Dendritic cell treated with granulocyte-macrophage colony-stimulating factor and Interleukin-4, amounts not matched to agents 40 ng/mL and 50 ng/mL, for 4 days (primary cell): ENCODE measurements around the gene NRARP.
"Not testable (repeated sequence)": the region's sequence is repeated elsewhere in the genome, so short reads cannot be mapped to it uniquely, and the experiment has no call there.

Experiments
- H3K27ac Mint-ChIP-seq: one replicate; pipeline ENCODE4 v1.8.0; 2022; ENCODE audit warnings: mild to moderate bottlenecking, mixed read lengths
- H3K27me3 Mint-ChIP-seq: one replicate; pipeline ENCODE4 v1.8.0; 2022; ENCODE audit warnings: mild to moderate bottlenecking, mixed read lengths
- H3K36me3 Mint-ChIP-seq: one replicate; pipeline ENCODE4 v1.8.0; 2022; ENCODE audit warnings: low read depth, mixed read lengths
- H3K4me1 Mint-ChIP-seq: one replicate; pipeline ENCODE4 v1.8.0; 2022; ENCODE audit warnings: low read depth, mixed read lengths
- H3K4me3 Mint-ChIP-seq: one replicate; pipeline ENCODE4 v1.8.0; 2022; ENCODE audit warnings: mild to moderate bottlenecking, moderate library complexity, mixed read lengths
- H3K9me3 Mint-ChIP-seq: one replicate; pipeline ENCODE4 v1.8.0; 2022; ENCODE audit warnings: mixed read lengths
- intact Hi-C: fragments of 100-400 bp; cut with micrococcal nuclease; formaldehyde crosslinking; loops from one replicate; pipeline ENCODE4 v1.15.0; 2022

Gene NRARP

GRCh38 chr9:137265496-137266161 is 36.4 kb downstream of the NRARP start:
- H3K27ac Mint-ChIP-seq, result no peak overlapping the region
- intact Hi-C loops, result no loop called here
- peaks cover 94% of the 10 kb centered on the region for H3K36me3 Mint-ChIP-seq

DNA sequence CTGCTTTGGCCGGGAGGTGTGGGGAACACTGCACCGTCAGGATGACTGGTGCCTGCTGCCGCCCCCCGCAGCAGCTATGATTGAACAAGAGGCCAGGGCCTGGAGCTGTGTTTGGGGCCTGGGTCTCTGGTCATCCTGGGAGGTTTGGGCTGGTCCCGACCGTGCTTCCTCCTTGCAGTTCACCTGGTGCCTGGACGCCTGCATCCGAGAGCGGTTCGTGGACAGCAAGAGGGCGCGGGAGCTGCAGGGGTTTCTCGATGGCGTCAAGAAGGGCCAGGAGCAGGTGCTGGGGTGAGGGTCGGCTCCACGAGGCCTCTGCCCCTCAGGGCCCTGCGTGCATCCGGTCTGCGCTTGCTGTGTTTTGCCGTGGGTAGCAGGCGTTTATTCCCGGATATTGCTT is 38.0 kb downstream of the NRARP start:
- H3K27me3 Mint-ChIP-seq, result no peaks in the 10 kb centered on the region
- intact Hi-C loops, result no loop called here
- H3K4me3 Mint-ChIP-seq, result no peak overlapping the region
- peaks cover 89% of the 10 kb centered on the region for H3K36me3 Mint-ChIP-seq
- H3K9me3 Mint-ChIP-seq, result no peaks in the 10 kb centered on the region
- H3K4me1 Mint-ChIP-seq, result peaks cover 35% of the 10 kb centered on the region
- no peak overlapping the region for H3K27ac Mint-ChIP-seq

More at GRCh38 chr9:137265496-137266161, 36.4 kb downstream of the NRARP start:
- Mint-ChIP-seq H3K4me3 (no peak overlapping the region), H3K4me1 (peaks cover 32% of the 10 kb centered on the region), H3K27me3 (no peaks in the 10 kb centered on the region), H3K9me3 (no peaks in the 10 kb centered on the region)

DNA sequence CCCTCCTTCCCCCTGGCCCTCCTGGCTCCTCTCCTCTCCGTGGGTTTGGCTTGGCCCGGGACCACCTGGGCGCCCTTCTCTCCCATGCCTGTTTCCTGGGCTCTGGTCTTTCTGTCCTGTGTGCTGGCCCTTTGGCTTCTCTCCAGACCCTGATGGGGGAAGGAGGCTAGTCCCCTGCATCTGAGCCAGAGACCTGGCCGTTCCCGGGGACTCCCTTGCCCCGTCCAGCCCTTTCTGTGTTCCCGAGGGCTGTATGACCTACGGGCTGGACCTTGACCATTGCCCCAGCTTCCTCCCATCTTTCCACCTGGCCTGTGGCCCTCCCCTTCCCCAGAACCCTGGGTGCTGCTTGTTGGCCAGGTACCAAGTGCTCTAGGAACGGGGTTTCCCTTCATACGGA is 38.6 kb downstream of the NRARP start:
- H3K27me3 Mint-ChIP-seq, result no peaks in the 10 kb centered on the region
- H3K4me1 Mint-ChIP-seq, result peaks cover 35% of the 10 kb centered on the region
- H3K27ac Mint-ChIP-seq, result no peak overlapping the region
- peaks cover 89% of the 10 kb centered on the region for H3K36me3 Mint-ChIP-seq
- H3K4me3 Mint-ChIP-seq, result no peak overlapping the region
- intact Hi-C loops, result no loop called here
- H3K9me3 Mint-ChIP-seq, result no peaks in the 10 kb centered on the region

- intact Hi-C loops, result no loop called here
- Mint-ChIP-seq H3K27me3 (no peaks in the 10 kb centered on the region), H3K36me3 (peaks cover 91% of the 10 kb centered on the region), H3K27ac (no peak overlapping the region), H3K4me3 (no peak overlapping the region), H3K4me1 (peaks cover 30% of the 10 kb centered on the region), H3K9me3 (no peaks in the 10 kb centered on the region)
Observed at GRCh38 chr9:137262909-137263285, 39.2 kb downstream of the NRARP start.

DNA sequence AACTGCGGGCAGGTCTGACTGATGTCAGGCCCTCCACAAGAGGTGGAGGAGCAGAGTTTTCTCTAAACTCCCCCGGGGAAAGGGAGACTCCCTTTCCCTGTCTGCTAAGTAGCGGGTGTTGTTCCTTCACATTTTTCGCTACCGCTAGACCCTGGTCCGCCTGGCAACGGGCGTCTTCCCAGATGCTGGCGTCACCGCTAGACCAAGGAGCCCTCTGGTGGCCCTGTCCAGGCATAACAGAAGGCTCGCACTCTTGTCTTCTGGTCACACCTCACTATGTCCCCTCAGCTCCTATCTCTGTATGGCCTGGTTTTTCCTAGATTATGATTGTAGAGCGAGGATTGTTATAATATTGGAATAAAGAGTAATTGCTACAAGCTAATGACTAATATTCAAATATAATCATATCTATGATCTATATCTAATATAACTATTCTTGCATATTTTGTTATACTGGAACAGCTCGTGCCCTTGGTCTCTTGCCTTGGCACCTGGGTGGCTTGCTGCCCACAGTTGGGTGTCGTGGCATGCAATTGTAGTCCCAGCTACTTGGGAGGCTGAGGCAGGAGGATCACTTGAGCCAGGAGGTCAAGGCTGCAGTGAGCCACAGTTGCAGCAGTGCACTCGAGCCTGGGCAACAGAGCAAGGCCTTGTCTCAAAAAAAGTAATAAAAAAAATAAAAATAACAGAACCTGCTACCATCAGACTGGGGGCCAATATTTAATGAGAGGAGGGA is 39.7 kb downstream of the NRARP start:
- intact Hi-C loops, H3K9me3 Mint-ChIP-seq, H3K27me3 Mint-ChIP-seq, H3K4me3 Mint-ChIP-seq: not testable (repeated sequence)
- Mint-ChIP-seq H3K27ac (peak overlapping the region; percentile 3), H3K4me1 (peaks cover 27% of the 10 kb centered on the region), H3K36me3 (peaks cover 91% of the 10 kb centered on the region)

GRCh38 chr9:137256856-137257255 is 45.2 kb downstream of the NRARP start:
- Mint-ChIP-seq H3K27me3 (peaks cover 6% of the 10 kb centered on the region), H3K4me3 (no peak overlapping the region), H3K27ac (no peak overlapping the region), H3K9me3 (no peaks in the 10 kb centered on the region), H3K36me3 (peaks cover 55% of the 10 kb centered on the region), H3K4me1 (peaks cover 45% of the 10 kb centered on the region)
- intact Hi-C loops, result no loop called here

DNA sequence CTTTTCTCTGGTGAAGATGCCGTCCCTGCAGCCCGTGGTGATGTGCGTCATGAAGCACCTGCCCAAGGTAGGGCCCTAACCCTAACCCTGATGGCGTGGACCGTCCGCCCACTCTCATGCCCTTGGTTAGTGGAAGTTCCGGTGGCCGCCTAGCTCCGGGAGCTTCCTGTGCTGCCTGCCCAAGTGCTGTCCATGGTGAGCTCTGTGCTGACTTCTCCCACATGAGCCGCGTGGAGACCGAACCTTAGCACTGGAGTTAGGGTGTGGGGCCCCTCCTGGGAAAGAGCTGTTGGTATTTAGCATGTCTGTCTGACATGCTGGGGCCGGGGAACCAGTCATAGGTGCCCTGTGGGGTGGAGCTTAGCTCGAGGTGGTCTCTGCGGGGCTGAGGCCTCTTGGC is 45.7 kb downstream of the NRARP start:
- no peak overlapping the region for H3K27ac Mint-ChIP-seq
- H3K36me3 Mint-ChIP-seq, result peaks cover 50% of the 10 kb centered on the region
- no peaks in the 10 kb centered on the region for H3K9me3 Mint-ChIP-seq
- H3K27me3 Mint-ChIP-seq, result peaks cover 6% of the 10 kb centered on the region
- H3K4me3 Mint-ChIP-seq, result peak overlapping the region; percentile 78
- intact Hi-C loops, result no loop called here
- peaks cover 40% of the 10 kb centered on the region for H3K4me1 Mint-ChIP-seq

GRCh38 chr9:137255448-137256114 is 46.5 kb downstream of the NRARP start:
- intact Hi-C loops, result loop anchor here (1.0 kb wide), 1 partner anchor 14 kb away; the partner anchor contains the start of gene TUBB4B
- Mint-ChIP-seq H3K27ac (peak overlapping the region; percentile 78), H3K27me3 (peaks cover 6% of the 10 kb centered on the region), H3K36me3 (peaks cover 44% of the 10 kb centered on the region), H3K9me3 (no peaks in the 10 kb centered on the region), H3K4me1 (peaks cover 40% of the 10 kb centered on the region), H3K4me3 (peak overlapping the region; percentile 78)

- H3K4me1 Mint-ChIP-seq, result peaks cover 40% of the 10 kb centered on the region
- H3K27me3 Mint-ChIP-seq, result peaks cover 6% of the 10 kb centered on the region
- no peaks in the 10 kb centered on the region for H3K9me3 Mint-ChIP-seq
- H3K4me3 Mint-ChIP-seq, result peak within 1 kb of the TSS; percentile 78
- peaks cover 41% of the 10 kb centered on the region for H3K36me3 Mint-ChIP-seq
- intact Hi-C loops, result loop anchor here (1.0 kb wide), 1 partner anchor 14 kb away; the partner anchor contains the start of gene TUBB4B
- H3K27ac Mint-ChIP-seq, result peak within 1 kb of the TSS; percentile 78
Observed at GRCh38 chr9:137254624-137255447, 47.2 kb downstream of the NRARP start, which contains the start of gene NELFB. TSS of gene NELFB (plus strand) at chr9:137255327.

DNA sequence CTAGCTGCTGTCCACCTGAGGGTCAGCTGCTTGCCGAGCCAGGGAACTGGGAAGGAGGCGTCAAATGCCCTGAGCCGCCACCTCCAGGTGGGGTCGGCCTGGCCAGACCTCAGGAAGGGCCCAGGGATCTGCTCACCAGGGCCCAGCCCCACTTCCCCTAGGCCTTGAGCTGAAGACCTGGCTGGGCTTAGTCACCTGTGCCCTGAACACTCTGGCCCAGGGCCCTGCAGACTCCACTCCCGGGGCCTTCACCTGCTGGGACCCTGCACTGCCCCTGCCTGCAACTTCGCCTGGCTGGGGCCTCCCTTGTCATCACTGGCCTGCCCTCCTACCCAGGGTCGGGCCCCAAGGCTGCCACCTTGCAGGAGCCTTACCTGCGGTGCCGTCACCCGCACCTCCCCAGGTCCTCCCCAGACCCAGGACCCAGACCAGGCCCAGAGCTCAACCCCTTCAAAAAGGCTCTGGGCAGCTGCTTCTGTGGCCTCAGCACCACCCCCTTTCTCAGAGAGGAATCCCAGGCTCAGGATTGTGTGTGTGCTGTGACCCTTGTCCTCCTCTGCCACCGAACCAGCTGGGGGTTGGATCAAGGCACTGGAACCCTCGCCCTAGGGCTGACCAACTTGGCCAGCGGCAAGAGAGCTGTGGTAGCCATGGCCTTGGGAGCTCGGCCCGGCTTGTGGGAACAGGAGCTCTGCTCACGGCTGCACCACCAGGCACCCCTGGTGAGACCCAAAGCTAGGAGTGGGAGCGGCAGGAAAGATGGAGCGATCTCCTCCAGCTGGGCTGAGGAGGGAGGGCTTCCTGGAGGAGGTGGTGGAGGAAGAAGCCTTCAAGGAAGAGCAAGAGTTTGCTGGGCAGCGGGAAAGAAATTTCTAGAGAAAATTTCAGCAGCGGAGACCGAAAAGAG is 48.1 kb downstream of the NRARP start:
- peaks cover 6% of the 10 kb centered on the region for H3K27me3 Mint-ChIP-seq
- H3K4me3 Mint-ChIP-seq, result peak overlapping the region; percentile 78
- intact Hi-C loops, result no loop called here

GRCh38 chr9:137252555-137253506 is 49.2 kb downstream of the NRARP start:
- intact Hi-C loops, result no loop called here
- H3K9me3 Mint-ChIP-seq, result no peaks in the 10 kb centered on the region
- H3K27me3 Mint-ChIP-seq, result peaks cover 6% of the 10 kb centered on the region
- H3K4me1 Mint-ChIP-seq, result peaks cover 32% of the 10 kb centered on the region
- H3K27ac Mint-ChIP-seq, result no peak overlapping the region
- H3K4me3 Mint-ChIP-seq, result no peak overlapping the region
- peaks cover 21% of the 10 kb centered on the region for H3K36me3 Mint-ChIP-seq

More for the DNA sequence above, 48.1 kb downstream of the NRARP start:
- Mint-ChIP-seq H3K4me1 (peaks cover 36% of the 10 kb centered on the region), H3K9me3 (no peaks in the 10 kb centered on the region), H3K36me3 (peaks cover 32% of the 10 kb centered on the region), H3K27ac (peak overlapping the region; percentile 78)
